GM21515 (cell line): Measurements from ENCODE around the gene CD300E.

ENCODE experiments used
- ATAC-seq: cut with Tn5 transposase; IDR thresholded peaks from one replicate; pipeline ENCODE4 v1.9.1; 2021; ENCODE audit not compliant: unreplicated experiment

CD300E gene

GRCh38 chr17:74569020-74570003 is 54.2 kb downstream of the CD300E start:
- no peak for ATAC-seq

- no peak for ATAC-seq
Observed at GRCh38 chr17:74568106-74568873, 55.2 kb downstream of the CD300E start.

GRCh38 chr17:74567397-74567796 is 56.1 kb downstream of the CD300E start, which contains the start of gene CD300H:
TSS of gene CD300H (minus strand) at chr17:74567509.
- no peak for ATAC-seq

GRCh38 chr17:74566132-74566753 is 57.3 kb downstream of the CD300E start:
- ATAC-seq, result no peak

- ATAC-seq, result no peak
Observed at GRCh38 chr17:74565126-74565525, 58.4 kb downstream of the CD300E start.

- ATAC-seq, result no peak
Observed at GRCh38 chr17:74563358-74563757, 60.2 kb downstream of the CD300E start.

GRCh38 chr17:74561586-74561985 is 62.0 kb downstream of the CD300E start:
- ATAC-seq, result no peak
